Measurements from ENCODE around the gene KLK2.

The KLK2 gene

DNA sequence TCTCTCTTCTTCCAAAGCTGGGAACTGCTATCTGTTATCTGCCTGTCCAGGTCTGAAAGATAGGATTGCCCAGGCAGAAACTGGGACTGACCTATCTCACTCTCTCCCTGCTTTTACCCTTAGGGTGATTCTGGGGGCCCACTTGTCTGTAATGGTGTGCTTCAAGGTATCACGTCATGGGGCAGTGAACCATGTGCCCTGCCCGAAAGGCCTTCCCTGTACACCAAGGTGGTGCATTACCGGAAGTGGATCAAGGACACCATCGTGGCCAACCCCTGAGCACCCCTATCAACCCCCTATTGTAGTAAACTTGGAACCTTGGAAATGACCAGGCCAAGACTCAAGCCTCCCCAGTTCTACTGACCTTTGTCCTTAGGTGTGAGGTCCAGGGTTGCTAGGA is 13.4 kb upstream of the KLK2 start:
- TF ChIP-seq, protein P1, sequence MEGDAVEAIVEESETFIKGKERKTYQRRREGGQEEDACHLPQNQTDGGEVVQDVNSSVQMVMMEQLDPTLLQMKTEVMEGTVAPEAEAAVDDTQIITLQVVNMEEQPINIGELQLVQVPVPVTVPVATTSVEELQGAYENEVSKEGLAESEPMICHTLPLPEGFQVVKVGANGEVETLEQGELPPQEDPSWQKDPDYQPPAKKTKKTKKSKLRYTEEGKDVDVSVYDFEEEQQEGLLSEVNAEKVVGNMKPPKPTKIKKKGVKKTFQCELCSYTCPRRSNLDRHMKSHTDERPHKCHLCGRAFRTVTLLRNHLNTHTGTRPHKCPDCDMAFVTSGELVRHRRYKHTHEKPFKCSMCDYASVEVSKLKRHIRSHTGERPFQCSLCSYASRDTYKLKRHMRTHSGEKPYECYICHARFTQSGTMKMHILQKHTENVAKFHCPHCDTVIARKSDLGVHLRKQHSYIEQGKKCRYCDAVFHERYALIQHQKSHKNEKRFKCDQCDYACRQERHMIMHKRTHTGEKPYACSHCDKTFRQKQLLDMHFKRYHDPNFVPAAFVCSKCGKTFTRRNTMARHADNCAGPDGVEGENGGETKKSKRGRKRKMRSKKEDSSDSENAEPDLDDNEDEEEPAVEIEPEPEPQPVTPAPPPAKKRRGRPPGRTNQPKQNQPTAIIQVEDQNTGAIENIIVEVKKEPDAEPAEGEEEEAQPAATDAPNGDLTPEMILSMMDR (IDR thresholded peaks at IDR 0.05; ENCODE audit: extremely low read depth, insufficient read depth, missing control alignments), result no peak
- DNase-seq (ENCODE audit: low spot score), result no peak
- in situ Hi-C loops (cut with MboI; ENCODE audit: low pct_unique_long_range_greater_than_20kb, low sequenced_read_pairs, unreplicated experiment), result no loop called here

DNA sequence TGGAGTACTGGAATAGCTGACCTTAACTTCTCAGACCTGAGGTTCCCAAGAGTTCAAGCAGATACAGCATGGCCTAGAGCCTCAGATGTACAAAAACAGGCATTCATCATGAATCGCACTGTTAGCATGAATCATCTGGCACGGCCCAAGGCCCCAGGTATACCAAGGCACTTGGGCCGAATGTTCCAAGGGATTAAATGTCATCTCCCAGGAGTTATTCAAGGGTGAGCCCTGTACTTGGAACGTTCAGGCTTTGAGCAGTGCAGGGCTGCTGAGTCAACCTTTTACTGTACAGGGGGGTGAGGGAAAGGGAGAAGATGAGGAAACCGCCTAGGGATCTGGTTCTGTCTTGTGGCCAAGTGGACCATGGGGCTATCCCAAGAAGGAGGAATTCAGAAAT is 12.2 kb upstream of the KLK2 start:
- DNase-seq (ENCODE audit: low spot score), result no peak
- TF ChIP-seq, protein P1 (IDR thresholded peaks at IDR 0.05; ENCODE audit: extremely low read depth, insufficient read depth, missing control alignments), result no peak
- in situ Hi-C loops (cut with MboI; ENCODE audit: low pct_unique_long_range_greater_than_20kb, low sequenced_read_pairs, unreplicated experiment), result no loop called here

DNA sequence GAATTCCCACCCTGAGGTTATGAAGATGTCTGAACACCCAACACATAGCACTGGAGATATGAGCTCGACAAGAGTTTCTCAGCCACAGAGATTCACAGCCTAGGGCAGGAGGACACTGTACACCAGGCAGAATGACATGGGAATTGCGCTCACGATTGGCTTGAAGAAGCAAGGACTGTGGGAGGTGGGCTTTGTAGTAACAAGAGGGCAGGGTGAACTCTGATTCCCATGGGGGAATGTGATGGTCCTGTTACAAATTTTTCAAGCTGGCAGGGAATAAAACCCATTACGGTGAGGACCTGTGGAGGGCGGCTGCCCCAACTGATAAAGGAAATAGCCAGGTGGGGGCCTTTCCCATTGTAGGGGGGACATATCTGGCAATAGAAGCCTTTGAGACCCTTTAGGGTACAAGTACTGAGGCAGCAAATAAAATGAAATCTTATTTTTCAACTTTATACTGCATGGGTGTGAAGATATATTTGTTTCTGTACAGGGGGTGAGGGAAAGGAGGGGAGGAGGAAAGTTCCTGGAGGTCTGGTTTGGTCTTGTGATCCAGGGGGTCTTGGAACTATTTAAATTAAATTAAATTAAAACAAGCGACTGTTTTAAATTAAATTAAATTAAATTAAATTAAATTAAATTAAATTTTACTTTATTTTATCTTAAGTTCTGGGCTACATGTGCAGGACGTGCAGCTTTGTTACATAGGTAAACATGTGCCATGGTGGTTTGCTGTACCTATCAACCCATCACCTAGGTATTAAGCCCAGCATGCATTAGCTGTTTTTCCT is 11.5 kb upstream of the KLK2 start:
- TF ChIP-seq, protein P1 (IDR thresholded peaks at IDR 0.05; ENCODE audit: extremely low read depth, insufficient read depth, missing control alignments), result no peak
- in situ Hi-C loops (cut with MboI; ENCODE audit: low pct_unique_long_range_greater_than_20kb, low sequenced_read_pairs, unreplicated experiment), result no loop called here
- no peak for DNase-seq (ENCODE audit: low spot score)

DNA sequence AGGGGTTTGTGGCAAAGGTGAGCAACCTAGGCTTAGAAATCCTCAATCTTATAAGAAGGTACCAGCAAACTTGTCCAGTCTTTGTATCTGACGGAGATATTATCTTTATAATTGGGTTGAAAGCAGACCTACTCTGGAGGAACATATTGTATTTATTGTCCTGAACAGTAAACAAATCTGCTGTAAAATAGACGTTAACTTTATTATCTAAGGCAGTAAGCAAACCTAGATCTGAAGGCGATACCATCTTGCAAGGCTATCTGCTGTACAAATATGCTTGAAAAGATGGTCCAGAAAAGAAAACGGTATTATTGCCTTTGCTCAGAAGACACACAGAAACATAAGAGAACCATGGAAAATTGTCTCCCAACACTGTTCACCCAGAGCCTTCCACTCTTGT is 3.8 kb upstream of the KLK2 start:
- TF ChIP-seq, protein P1 (IDR thresholded peaks at IDR 0.05; ENCODE audit: extremely low read depth, insufficient read depth, missing control alignments), result no peak
- in situ Hi-C loops (cut with MboI; ENCODE audit: low pct_unique_long_range_greater_than_20kb, low sequenced_read_pairs, unreplicated experiment), result no loop called here
- no peak for DNase-seq (ENCODE audit: low spot score)

DNA sequence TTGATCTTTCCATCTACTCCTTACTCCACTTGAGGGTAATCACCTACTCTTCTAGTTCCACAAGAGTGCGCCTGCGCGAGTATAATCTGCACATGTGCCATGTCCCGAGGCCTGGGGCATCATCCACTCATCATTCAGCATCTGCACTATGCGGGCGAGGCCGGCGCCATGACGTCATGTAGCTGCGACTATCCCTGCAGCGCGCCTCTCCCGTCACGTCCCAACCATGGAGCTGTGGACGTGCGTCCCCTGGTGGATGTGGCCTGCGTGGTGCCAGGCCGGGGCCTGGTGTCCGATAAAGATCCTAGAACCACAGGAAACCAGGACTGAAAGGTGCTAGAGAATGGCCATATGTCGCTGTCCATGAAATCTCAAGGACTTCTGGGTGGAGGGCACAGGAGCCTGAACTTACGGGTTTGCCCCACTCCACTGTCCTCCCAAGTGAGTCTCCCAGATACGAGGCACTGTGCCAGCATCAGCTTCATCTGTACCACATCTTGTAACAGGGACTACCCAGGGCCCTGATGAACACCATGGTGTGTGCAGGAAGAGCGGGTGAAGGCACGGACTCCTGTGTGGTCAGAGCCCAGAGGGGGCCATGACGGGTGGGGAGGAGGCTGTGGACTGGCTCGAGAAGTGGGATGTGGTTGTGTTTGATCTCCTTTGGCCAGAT is 2.7 kb upstream of the KLK2 start:
- DNase-seq (ENCODE audit: low spot score), result no peak

DNA sequence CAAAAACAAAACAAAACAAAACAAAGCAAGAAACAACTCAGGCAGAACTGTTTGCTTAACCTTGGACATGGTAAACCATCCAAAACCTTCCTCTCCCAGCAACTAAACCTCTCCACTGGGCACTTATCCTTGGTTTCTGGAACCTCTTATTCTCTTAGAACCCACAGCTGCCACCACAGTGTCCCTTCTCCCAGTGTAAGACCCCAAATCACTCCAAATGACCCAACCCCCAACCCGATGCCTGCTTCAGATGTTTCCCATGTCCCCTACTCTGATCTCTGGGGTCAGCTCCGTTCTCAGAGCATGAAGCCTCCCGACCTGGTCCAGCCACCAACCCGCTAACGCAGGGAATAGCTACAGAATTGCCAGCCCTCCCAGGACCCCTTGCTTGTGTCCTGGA is 972 bp downstream of the KLK2 start:
- in situ Hi-C loops (cut with MboI; ENCODE audit: low pct_unique_long_range_greater_than_20kb, low sequenced_read_pairs, unreplicated experiment), result no loop called here
- TF ChIP-seq, protein P1 (IDR thresholded peaks at IDR 0.05; ENCODE audit: extremely low read depth, insufficient read depth, missing control alignments), result no peak
- no peak for DNase-seq (ENCODE audit: low spot score)

More for the DNA sequence above, 2.7 kb upstream of the KLK2 start:
- in situ Hi-C loops (cut with MboI; ENCODE audit: low pct_unique_long_range_greater_than_20kb, low sequenced_read_pairs, unreplicated experiment), result no loop called here
- TF ChIP-seq, protein P1 (IDR thresholded peaks at IDR 0.05; ENCODE audit: extremely low read depth, insufficient read depth, missing control alignments), result peak; percentile 17
